HCT116 (cell line): Measurements from ENCODE around the gene RHOB. TPM values are rescaled to one million over a fixed set of nuclear protein-coding genes. Genes with fewer than 3 reads are reported as not detected.

Source experiments
- ATAC-seq: fragments of 200-7000 bp; cut with Tn5 transposase; 2 replicates; pipeline ENCODE4 v1.9.1; 2020; ENCODE audit warnings: mild to moderate bottlenecking, moderate library complexity
- BruUV-seq: library from RNA; stranded (reverse); fragments of 400-500 nt; replicated peaks from 2 replicates; lab custom pipeline; 2021; lab: Mats Ljungman, UMichigan
- CTCF ChIA-PET: fragments of 300-600 bp; sonication (Branson Sonifier 250); formaldehyde crosslinking; loops from one replicate; lab custom pipeline; 2021; ENCODE audit warnings: antibody characterized with exemption; lab: Charles Lee
- POLR2A ChIA-PET: fragments of 300-600, 350-600 bp; sonication (Branson Sonifier 250); formaldehyde crosslinking; loops from one replicate; lab custom pipeline; 2021; ENCODE audit warnings: antibody characterized with exemption; lab: Charles Lee
- RAD21 ChIA-PET, 2 experiments: fragments of 300-600 bp; sonication (Branson Sonifier 250); formaldehyde crosslinking; loops; one replicate each; lab custom pipeline; 2023; ENCODE audit warnings: low total read pairs in 2 of 2; ENCODE audit not compliant: uncharacterized antibody in 2 of 2, unreplicated experiment in 2 of 2, low non-redundant PET in 1 of 2; lab: Charles Lee
- DNase-seq: peaks from one replicate; pipeline ENCODE4 v3.0.0-alpha.2; 2010; ENCODE audit warnings: low read depth, low spot score
- H2AFZ ChIP-seq: fragments of 200-600 bp; shearing (Covaris generic), sonication (generic); 2 replicates; pipeline ENCODE4 v1.6.1; 2017; ENCODE audit warnings: low read depth, mixed run types, mixed read lengths, antibody characterized with exemption, low read length; ENCODE audit not compliant: poor library complexity, severe bottlenecking
- H3K27ac ChIP-seq: 2 replicates; pipeline ENCODE4 v1.5.1; 2012; ENCODE audit warnings: low read depth, low read length
- H3K27me3 ChIP-seq: fragments of 200-600 bp; sonication (generic); 2 replicates; pipeline ENCODE4 v1.6.1; 2016; ENCODE audit warnings: mixed run types, low read length, mixed read lengths; ENCODE audit not compliant: insufficient read depth
- H3K36me3 ChIP-seq, 2 experiments: fragments of 200-500 bp in 1 of 2; fragments of 200-600 bp in 1 of 2; sonication (Bioruptor generic) in 1 of 2; sonication (generic) in 1 of 2; 2 replicates each; pipeline versions ENCODE4 v1.5.1 to v1.6.1; 2014 to 2016; ENCODE audit warnings: low read length in 2 of 2, inconsistent platforms in 1 of 2, mixed read lengths in 1 of 2, mixed run types in 1 of 2; ENCODE audit not compliant: insufficient read depth in 2 of 2, control insufficient read depth in 1 of 2
- H3K4me1 ChIP-seq, 2 experiments: fragments of 200-600 bp in 1 of 2; sonication (generic) in 1 of 2; 2 replicates each; pipeline versions ENCODE4 v1.5.1 to v1.6.1; 2012 to 2017; ENCODE audit warnings: low read length in 2 of 2, inconsistent platforms in 1 of 2, mild to moderate bottlenecking in 1 of 2, mixed read lengths in 1 of 2, mixed run types in 1 of 2, moderate library complexity in 1 of 2; ENCODE audit not compliant: insufficient read depth in 2 of 2, control insufficient read depth in 1 of 2
- H3K4me2 ChIP-seq: fragments of 200-600 bp; sonication (generic); 2 replicates; pipeline ENCODE4 v1.6.1; 2017; ENCODE audit warnings: mixed run types, low read length, mixed read lengths
- H3K4me3 ChIP-seq, 2 experiments: fragments of 200-600 bp in 1 of 2; sonication (generic) in 1 of 2; replicated peaks in 1 of 2; 2 replicates each; pipeline ENCODE4 v1.5.1; 2011 to 2016; ENCODE audit warnings: low read length in 2 of 2, control low read depth in 1 of 2, low read depth in 1 of 2, mild to moderate bottlenecking in 1 of 2, mixed read lengths in 1 of 2, mixed run types in 1 of 2
- H3K79me2 ChIP-seq: fragments of 200-600 bp; sonication (generic); 2 replicates; pipeline ENCODE4 v1.6.1; 2017; ENCODE audit warnings: mild to moderate bottlenecking, mixed run types, low read length, moderate library complexity, mixed read lengths; ENCODE audit not compliant: insufficient read depth
- H3K9ac ChIP-seq: fragments of 200-600 bp; sonication (generic); 2 replicates; pipeline ENCODE4 v1.6.1; 2016; ENCODE audit warnings: low read length, mixed read lengths
- H3K9me2 ChIP-seq: fragments of 200-600 bp; sonication (generic), shearing (Covaris generic); 2 replicates; pipeline ENCODE4 v1.6.1; 2017; ENCODE audit warnings: mixed run types, mild to moderate bottlenecking, moderate library complexity; ENCODE audit not compliant: insufficient read depth
- H3K9me3 ChIP-seq, 2 experiments: fragments of 200-500 bp in 1 of 2; fragments of 200-600 bp in 1 of 2; sonication (Bioruptor generic) in 1 of 2; sonication (generic) in 1 of 2; 2 replicates each; pipeline ENCODE4 v1.6.1; 2014 to 2017; ENCODE audit warnings: low read length in 2 of 2, mixed read lengths in 2 of 2, inconsistent platforms in 1 of 2, low read depth in 1 of 2, mild to moderate bottlenecking in 1 of 2, mixed run types in 1 of 2, moderate library complexity in 1 of 2; ENCODE audit not compliant: control insufficient read depth in 1 of 2, insufficient read depth in 1 of 2
- H4K20me1 ChIP-seq: fragments of 200-600 bp; sonication (generic), shearing (Covaris generic); 2 replicates; pipeline ENCODE4 v1.6.1; 2017; ENCODE audit warnings: mixed run types, mild to moderate bottlenecking, moderate library complexity; ENCODE audit not compliant: insufficient read depth
- ATF3 ChIP-seq: IDR thresholded peaks from 2 replicates; pipeline ENCODE4 v1.6.1; 2012
- CBX3 ChIP-seq: IDR thresholded peaks from 2 replicates; pipeline ENCODE4 v1.6.1; 2012; ENCODE audit warnings: low read depth
- CEBPB ChIP-seq: IDR thresholded peaks from 2 replicates; pipeline ENCODE4 v1.6.1; 2012; ENCODE audit warnings: low read depth
- EGR1 ChIP-seq: IDR thresholded peaks from 2 replicates; pipeline ENCODE4 v1.6.1; 2012; ENCODE audit warnings: low read depth
- ELF1 ChIP-seq: IDR thresholded peaks from 2 replicates; pipeline ENCODE4 v1.6.1; 2012; ENCODE audit warnings: low read depth, borderline replicate concordance
- EZH2 ChIP-seq: fragments of 200-600 bp; sonication (generic); IDR thresholded peaks from 2 replicates; pipeline ENCODE4 v1.6.1; 2017; ENCODE audit warnings: antibody characterized with exemption, mixed run types
- EZH2phosphoT487 ChIP-seq: fragments of 200-600 bp; IDR thresholded peaks from 2 replicates; pipeline ENCODE4 v1.6.1; 2018; ENCODE audit warnings: antibody characterized with exemption, borderline replicate concordance
- JUND ChIP-seq: IDR thresholded peaks from 2 replicates; pipeline ENCODE4 v1.6.1; 2012
- POLR2AphosphoS5 ChIP-seq: IDR thresholded peaks from 2 replicates; pipeline ENCODE4 v1.6.1; 2011; ENCODE audit warnings: mild to moderate bottlenecking, low read depth, low read length, moderate library complexity
- RAD21 ChIP-seq: IDR thresholded peaks from 2 replicates; pipeline ENCODE4 v1.6.1; 2012; ENCODE audit warnings: low read depth, mild to moderate bottlenecking
- REST ChIP-seq: IDR thresholded peaks from 2 replicates; pipeline ENCODE4 v1.6.1; 2012; ENCODE audit warnings: low read depth
- SP1 ChIP-seq: IDR thresholded peaks from 2 replicates; pipeline ENCODE4 v1.6.1; 2012; ENCODE audit warnings: low read depth
- TCF7L2 ChIP-seq: IDR thresholded peaks from 2 replicates; pipeline ENCODE4 v1.7.0; 2011; ENCODE audit warnings: borderline replicate concordance, inconsistent platforms; ENCODE audit not compliant: insufficient read depth, insufficient read length; ENCODE audit errors: extremely low read depth
- YY1 ChIP-seq: IDR thresholded peaks from 2 replicates; pipeline ENCODE4 v1.6.1; 2011; ENCODE audit warnings: low read length, low read depth, moderate library complexity, mild to moderate bottlenecking; ENCODE audit not compliant: insufficient replicate concordance; ENCODE audit errors: extremely low read depth
- ZBTB33 ChIP-seq: IDR thresholded peaks from 2 replicates; pipeline ENCODE4 v1.6.1; 2011; ENCODE audit warnings: mild to moderate bottlenecking, low read length, moderate library complexity; ENCODE audit not compliant: insufficient replicate concordance; ENCODE audit errors: extremely low read depth
- ZFX ChIP-seq: fragments of 450-650 bp; IDR thresholded peaks from 2 replicates; pipeline ENCODE4 v1.6.1; 2017
- ZNF274 ChIP-seq: fragments of 200-500 bp; sonication (Bioruptor generic); IDR thresholded peaks from 2 replicates; pipeline ENCODE4 v1.6.1; 2014; ENCODE audit warnings: mild to moderate bottlenecking, low read depth, low read length, inconsistent platforms
- intact Hi-C: fragments of 100-400 bp; cut with micrococcal nuclease; formaldehyde crosslinking; loops from 2 replicates; pipeline ENCODE4 v1.10.0; 2022
- total RNA-seq: library from RNA; stranded (reverse); gene quantifications from one replicate; pipeline ENCODE4 v1.2.1, GENCODE V29; 2021; ENCODE audit not compliant: unreplicated experiment

Gene RHOB
- total RNA-seq, 1 experiment from 2014 or later = 72.9 TPM

GRCh38 chr2:20456636-20457426 lies 10.0 kb downstream of the RHOB start (continued):
- TF ChIP-seq TCF7L2 (no peak), ZFX (no peak), SP1 (no peak), YY1 (no peak), ZNF274 (no peak)
- TF ChIP-seq, all 23 proteins: peak for 0

- Histone ChIP-seq H3K9ac (no peak overlapping the region), H2AFZ (no peak overlapping the region), H3K27ac (no peak overlapping the region), H3K4me2 (no peak overlapping the region), H3K9me3 (no peaks in the 10 kb centered on the region), H4K20me1 (no peaks in the 10 kb centered on the region), H3K79me2 (no peaks in the 10 kb centered on the region), H3K9me2 (no peaks in the 10 kb centered on the region), H3K4me3 (no peak overlapping the region), H3K36me3 (no peaks in the 10 kb centered on the region), H3K4me1 (no peaks in the 10 kb centered on the region), H3K27me3 (no peaks in the 10 kb centered on the region)
- no peak for ATAC-seq
- ChIA-PET RAD21 (no interaction called here), CTCF (no interaction called here), POLR2A (interaction anchor here (0.8 to 1.9 kb wide), 2 partner anchors 8 to 10 kb away, joined by 3 to 11 read pairs; partner anchors contain the start of gene RHOB)
- no TSS peak for BruUV-seq
- intact Hi-C loops = no loop called here
- no peak for DNase-seq
- TF ChIP-seq POLR2AphosphoS5 (no peak), REST (no peak), ATF3 (no peak), JUND (no peak), ELF1 (no peak), TCF7L2 (no peak), ZFX (no peak), CEBPB (no peak), EZH2phosphoT487 (no peak), SP1 (no peak), CBX3 (no peak), EGR1 (no peak), RAD21 (no peak), EZH2 (no peak), ZBTB33 (no peak)
These were observed 11.1 kb downstream of the RHOB start for GRCh38 chr2:20457661-20458630.
